GM18951 (cell line): Measurements from ENCODE around the gene CC2D2A.

Experiments used
- POLR2A ChIP-seq: IDR thresholded peaks from 4 replicates; pipeline ENCODE4 v1.6.1; 2011; ENCODE audit warnings: mild to moderate bottlenecking; ENCODE audit not compliant: insufficient read length, insufficient read depth; ENCODE audit errors: extremely low read depth
- in situ Hi-C: fragments of 300-500 bp; cut with MboI; formaldehyde crosslinking; loops from one replicate; pipeline ENCODE4 v1.12.0; 2022; ENCODE audit warnings: low sequenced_read_pairs, mixed read lengths, inconsistent platforms; ENCODE audit not compliant: unreplicated experiment

Gene CC2D2A

DNA sequence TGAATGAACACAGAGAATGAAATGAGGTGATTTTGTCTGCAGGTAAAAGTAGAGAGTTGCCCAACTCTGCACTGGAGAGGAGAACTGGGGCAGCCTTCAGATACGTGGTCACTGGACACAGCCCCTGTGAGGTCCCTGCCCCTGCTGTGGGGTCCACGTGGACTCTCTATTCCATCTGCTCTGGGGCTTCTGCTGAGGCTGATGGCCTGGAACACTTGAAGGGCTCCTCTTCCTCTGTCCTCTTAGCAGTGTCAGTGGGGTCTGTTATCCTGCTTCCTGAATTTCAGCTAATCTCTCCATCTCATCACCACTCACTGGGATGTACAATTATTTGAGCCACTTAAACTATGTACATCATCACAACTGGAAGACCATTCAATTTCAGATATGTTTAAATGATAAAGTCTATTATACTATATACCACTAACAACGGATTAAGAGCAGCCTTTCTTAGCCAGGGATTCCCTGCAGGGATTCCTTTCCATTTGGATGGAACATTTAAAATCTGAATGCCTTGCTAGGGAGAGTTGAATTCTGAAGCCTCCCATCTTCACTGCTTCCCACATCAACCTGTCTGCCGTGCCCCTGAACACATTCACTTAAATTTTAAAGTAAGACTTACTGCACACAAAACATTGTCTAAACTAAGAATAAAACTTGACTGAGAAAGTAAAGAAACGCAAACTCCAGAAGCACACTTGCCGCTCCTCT, 74.0 kb downstream of the CC2D2A start:
- in situ Hi-C loops = no loop called here
- TF ChIP-seq POLR2A = no peak

- no peak for TF ChIP-seq POLR2A
- in situ Hi-C loops = no loop called here
Measured at GRCh38 chr4:15544248-15544729, 74.6 kb downstream of the CC2D2A start.

GRCh38 chr4:15545371-15545770, 75.7 kb downstream of the CC2D2A start:
- TF ChIP-seq POLR2A = no peak
- in situ Hi-C loops = no loop called here

- in situ Hi-C loops = no loop called here
- no peak for TF ChIP-seq POLR2A
Measured at GRCh38 chr4:15547392-15547791, 77.7 kb downstream of the CC2D2A start.

- no peak for TF ChIP-seq POLR2A
- in situ Hi-C loops = no loop called here
Measured at GRCh38 chr4:15550491-15550890, 80.8 kb downstream of the CC2D2A start.

- TF ChIP-seq POLR2A = no peak
- in situ Hi-C loops = no loop called here
Measured at GRCh38 chr4:15551740-15552446, 82.2 kb downstream of the CC2D2A start.

DNA sequence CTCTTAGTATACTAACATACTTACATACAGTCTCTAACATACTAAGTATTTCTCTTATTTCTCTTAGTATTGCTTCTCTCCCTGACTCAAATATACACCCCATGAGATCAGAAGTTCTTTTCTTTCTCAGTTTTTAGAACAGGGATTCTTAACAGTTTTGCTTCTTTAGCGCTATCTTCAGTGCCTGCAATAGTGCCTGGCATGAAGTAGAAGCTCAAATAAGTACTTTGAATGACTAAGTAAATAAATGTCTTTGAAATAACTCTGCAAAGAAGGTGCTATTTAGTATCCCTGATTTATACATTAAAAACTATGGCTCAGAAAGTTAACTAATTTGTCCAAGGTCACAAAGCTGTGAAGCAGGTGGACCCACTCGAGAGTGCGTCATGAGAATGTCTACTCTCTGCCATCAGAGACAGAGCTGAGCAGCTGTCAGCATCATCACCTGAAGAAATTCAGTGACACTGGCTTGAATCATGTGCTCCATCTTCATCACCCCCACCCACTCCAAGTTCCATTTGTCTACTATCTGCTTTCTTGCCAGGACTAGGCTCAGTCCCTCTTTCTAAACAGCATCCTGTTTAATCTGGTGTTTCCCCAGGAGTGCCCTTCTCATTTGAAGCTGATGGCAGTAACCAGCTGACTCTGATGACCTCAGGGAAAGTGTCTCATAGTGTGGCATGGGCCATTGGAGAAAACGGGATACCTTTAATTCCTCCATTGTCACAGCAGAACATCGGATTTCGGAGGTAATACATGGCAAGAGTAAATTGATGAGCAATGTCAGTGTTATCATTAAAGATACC, 83.1 kb downstream of the CC2D2A start:
- TF ChIP-seq POLR2A = no peak

GRCh38 chr4:15556511-15557092, 86.9 kb downstream of the CC2D2A start:
- in situ Hi-C loops = no loop called here
- no peak for TF ChIP-seq POLR2A

More for the DNA sequence above, 83.1 kb downstream of the CC2D2A start:
- in situ Hi-C loops = no loop called here

- in situ Hi-C loops = no loop called here
- TF ChIP-seq POLR2A = no peak
Measured at GRCh38 chr4:15557786-15558550, 88.3 kb downstream of the CC2D2A start.

GRCh38 chr4:15558561-15558960, 88.9 kb downstream of the CC2D2A start:
- no peak for TF ChIP-seq POLR2A
- in situ Hi-C loops = no loop called here

DNA sequence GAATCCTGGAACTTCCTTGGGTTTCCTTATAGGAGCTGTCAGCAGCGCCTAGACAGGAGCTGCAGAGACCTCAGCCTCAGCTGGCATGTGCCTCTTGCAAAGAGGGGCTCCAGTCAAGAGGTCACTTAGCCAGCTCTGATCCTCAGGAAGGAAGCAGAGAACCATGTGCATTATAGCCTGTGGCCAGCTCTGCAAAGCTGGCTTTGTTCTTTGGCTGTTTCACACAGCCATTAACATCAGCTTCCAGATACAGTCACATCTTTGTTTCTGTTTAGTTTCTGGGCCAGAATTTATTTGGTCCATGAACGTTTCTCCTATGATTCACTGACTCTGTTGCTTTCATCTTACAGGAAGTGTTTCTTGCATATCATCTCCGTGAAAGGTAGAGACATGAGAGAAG, 92.4 kb downstream of the CC2D2A start:
- TF ChIP-seq POLR2A = no peak
- in situ Hi-C loops = no loop called here

DNA sequence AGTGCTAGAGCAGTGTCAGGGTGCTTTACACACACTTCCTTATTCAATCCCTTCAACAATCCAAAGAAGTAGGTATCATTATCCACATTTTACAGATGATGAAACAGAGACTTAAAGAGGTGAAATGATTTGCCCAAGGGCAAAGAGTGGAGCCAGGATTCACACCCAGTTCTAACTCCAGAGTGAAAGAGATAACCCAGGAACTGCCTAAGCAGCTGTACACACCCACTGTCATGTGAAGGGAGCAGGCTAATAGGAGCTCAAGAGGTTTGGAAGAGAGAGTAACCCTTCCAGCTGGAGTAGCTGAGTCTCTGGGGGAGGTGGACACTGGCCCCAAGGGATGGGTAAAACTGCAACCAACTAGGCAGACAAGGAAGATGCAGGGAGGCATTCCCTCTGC, 92.9 kb downstream of the CC2D2A start:
- no peak for TF ChIP-seq POLR2A
- in situ Hi-C loops = no loop called here
